HEK293T (cell line): ENCODE measurements around the gene NAGS.

Experiments
- ARNT ChIP-seq: fragments of 450-650 bp; IDR thresholded peaks from 2 replicates; pipeline ENCODE4 v1.6.1; 2017; ENCODE audit warnings: mild to moderate bottlenecking
- BHLHE40 ChIP-seq: fragments of 450-650 bp; IDR thresholded peaks from 2 replicates; pipeline ENCODE4 v1.6.1; 2016; ENCODE audit warnings: mild to moderate bottlenecking, moderate library complexity, borderline replicate concordance
- CTBP1 ChIP-seq: fragments of 450-650 bp; IDR thresholded peaks from 2 replicates; pipeline ENCODE4 v1.6.1; 2016; ENCODE audit warnings: borderline replicate concordance
- ELF4 ChIP-seq: fragments of 450-650 bp; IDR thresholded peaks from 2 replicates; pipeline ENCODE4 v1.6.1; 2017; ENCODE audit warnings: antibody characterized with exemption
- FOXA1 ChIP-seq: fragments of 450-650 bp; IDR thresholded peaks from 2 replicates; pipeline ENCODE4 v1.6.1; 2016; ENCODE audit warnings: mild to moderate bottlenecking
- FOXM1 ChIP-seq: fragments of 450-650 bp; IDR thresholded peaks from 2 replicates; pipeline ENCODE4 v1.6.1; 2017; ENCODE audit warnings: mild to moderate bottlenecking, borderline replicate concordance
- HDGF ChIP-seq: fragments of 450-650 bp; IDR thresholded peaks from 2 replicates; pipeline ENCODE4 v1.6.1; 2017; ENCODE audit warnings: antibody characterized with exemption, borderline replicate concordance
- L3MBTL2 ChIP-seq: fragments of 450-650 bp; conservative IDR thresholded peaks from 2 replicates; pipeline ENCODE4 v1.6.1; 2016; ENCODE audit warnings: mild to moderate bottlenecking
- NFRKB ChIP-seq: fragments of 450-650 bp; IDR thresholded peaks from 2 replicates; pipeline ENCODE4 v1.6.1; 2016; ENCODE audit warnings: mild to moderate bottlenecking, moderate library complexity
- PKNOX1 ChIP-seq: fragments of 450-650 bp; IDR thresholded peaks from 2 replicates; pipeline ENCODE4 v1.6.1; 2016
- SP1 ChIP-seq: fragments of 450-650 bp; IDR thresholded peaks from 2 replicates; pipeline ENCODE4 v1.6.1; 2017
- SUZ12 ChIP-seq: fragments of 450-650 bp; IDR thresholded peaks from 2 replicates; pipeline ENCODE4 v1.6.1; 2016; ENCODE audit warnings: mild to moderate bottlenecking
- ZNF384 ChIP-seq: fragments of 450-650 bp; IDR thresholded peaks from 2 replicates; pipeline ENCODE4 v1.6.1; 2016

GRCh38 chr17:44045486-44045885 lies 41.1 kb downstream of the NAGS start:
- TF ChIP-seq SUZ12 (no peak), ELF4 (no peak), BHLHE40 (no peak), FOXA1 (no peak), CTBP1 (no peak), PKNOX1 (no peak), ZNF384 (no peak), SP1 (no peak), NFRKB (no peak), ARNT (no peak), HDGF (no peak), FOXM1 (no peak), L3MBTL2 (no peak)
